Panc1 (cell line): Measurements from ENCODE around the gene SLC25A24. TPM values are rescaled to one million over a fixed set of nuclear protein-coding genes. Genes with fewer than 3 reads are reported as not detected.

Experiments
- ATAC-seq: fragments of 200-7000 bp; cut with Tn5 transposase; 2 replicates; pipeline ENCODE4 v1.9.1; 2020; ENCODE audit warnings: mild to moderate bottlenecking, moderate library complexity
- BruUV-seq: library from RNA; stranded (reverse); fragments of 400-500 nt; replicated peaks from 2 replicates; lab custom pipeline; 2021; lab: Mats Ljungman, UMichigan
- CTCF ChIA-PET: fragments of 300-600 bp; sonication (Branson Sonifier 250); formaldehyde crosslinking; loops from one replicate; lab custom pipeline; 2022; ENCODE audit warnings: antibody characterized with exemption; lab: Charles Lee
- POLR2A ChIA-PET: fragments of 300-600 bp; sonication (Branson Sonifier 250); formaldehyde crosslinking; loops from one replicate; lab custom pipeline; 2022; ENCODE audit warnings: antibody characterized with exemption; lab: Charles Lee
- DNase-seq: peaks from one replicate; pipeline ENCODE4 v3.0.0-alpha.2; 2010; ENCODE audit warnings: low read depth, low spot score
- H3K27ac ChIP-seq: 2 replicates; pipeline ENCODE4 v1.5.1; 2011; ENCODE audit warnings: mild to moderate bottlenecking, low read length, inconsistent platforms
- H3K27me3 ChIP-seq: fragments of 200-500 bp; sonication (Bioruptor generic); 2 replicates; pipeline ENCODE4 v1.6.0; 2014; ENCODE audit warnings: low read length, inconsistent platforms; ENCODE audit not compliant: control insufficient read depth, insufficient read depth
- H3K36me3 ChIP-seq: fragments of 200-500 bp; sonication (Bioruptor generic); 2 replicates; pipeline ENCODE4 v1.5.1; 2014; ENCODE audit warnings: inconsistent platforms, mild to moderate bottlenecking, low read length, moderate library complexity; ENCODE audit not compliant: control insufficient read depth, insufficient read depth
- H3K4me1 ChIP-seq: 2 replicates; pipeline ENCODE4 v1.5.1; 2011; ENCODE audit warnings: inconsistent platforms, mild to moderate bottlenecking, low read length, moderate library complexity; ENCODE audit not compliant: control insufficient read depth, insufficient read depth
- H3K4me3 ChIP-seq, 2 experiments: 2 replicates each; pipeline ENCODE4 v1.5.1; 2011 to 2012; ENCODE audit warnings: low read depth in 2 of 2, low read length in 2 of 2, mild to moderate bottlenecking in 2 of 2, inconsistent platforms in 1 of 2, moderate library complexity in 1 of 2
- H3K9me3 ChIP-seq: fragments of 200-500 bp; sonication (Bioruptor generic); 2 replicates; pipeline ENCODE4 v1.5.1; 2014; ENCODE audit warnings: low read depth, mild to moderate bottlenecking, inconsistent platforms, low read length, moderate library complexity; ENCODE audit not compliant: control insufficient read depth, insufficient read depth
- CTCF ChIP-seq: fragments of 450-650 bp; IDR thresholded peaks from 2 replicates; pipeline ENCODE4 v1.5.1; 2017; ENCODE audit warnings: mild to moderate bottlenecking
- POLR2AphosphoS5 ChIP-seq: IDR thresholded peaks from 2 replicates; pipeline ENCODE4 v1.6.1; 2012; ENCODE audit warnings: mild to moderate bottlenecking, low read depth, low read length, moderate library complexity
- REST ChIP-seq, 2 experiments: IDR thresholded peaks; 2 replicates each; pipeline ENCODE4 v1.6.1; 2011 to 2012; ENCODE audit warnings: low read depth in 2 of 2, control low read depth in 1 of 2, low read length in 1 of 2, mild to moderate bottlenecking in 1 of 2, moderate library complexity in 1 of 2; ENCODE audit not compliant: insufficient read depth in 1 of 2
- SIN3A ChIP-seq: IDR thresholded peaks from 2 replicates; pipeline ENCODE4 v1.6.1; 2012; ENCODE audit warnings: low read depth, mild to moderate bottlenecking, low read length, moderate library complexity, borderline replicate concordance; ENCODE audit not compliant: insufficient read depth
- TCF7L2 ChIP-seq: IDR thresholded peaks from 2 replicates; pipeline ENCODE4 v1.6.1; 2011; ENCODE audit warnings: mild to moderate bottlenecking, low read depth, low read length, inconsistent platforms
- in situ Hi-C: cut with HindIII; loops from 2 replicates; pipeline ENCODE4 v1.10.0; 2016; ENCODE audit warnings: low sequenced_read_pairs, low pct_unique_long_range_greater_than_20kb
- intact Hi-C: fragments of 100-400 bp; cut with micrococcal nuclease; formaldehyde crosslinking; loops from one replicate; pipeline ENCODE4 v1.10.0; 2022; ENCODE audit not compliant: unreplicated experiment
- total RNA-seq: library from RNA; stranded (reverse); gene quantifications from one replicate; pipeline ENCODE4 v1.2.1, GENCODE V29; 2021; ENCODE audit not compliant: unreplicated experiment

The SLC25A24 gene
- total RNA-seq, 1 experiment from 2014 or later: 31.8 TPM

- BruUV-seq: no TSS peak
- no peak overlapping the region for H3K4me3 ChIP-seq
- CTCF ChIA-PET: no interaction called here
- POLR2A ChIA-PET: no interaction called here
- TF ChIP-seq POLR2AphosphoS5 (no peak), REST (IDR thresholded peaks at IDR 0.05; ENCODE audit: insufficient read depth in 1 of 2, low read depth in 2 of 2, low read length in 1 of 2) (no peak), CTCF (no peak), SIN3A (no peak), TCF7L2 (no peak)
- intact Hi-C loops: no loop called here
- H3K9me3 ChIP-seq: no peaks in the 10 kb centered on the region
- no peaks in the 10 kb centered on the region for H3K36me3 ChIP-seq
- H3K27me3 ChIP-seq: no peaks in the 10 kb centered on the region
- H3K4me1 ChIP-seq: no peaks in the 10 kb centered on the region
- DNase-seq (no peak), ATAC-seq (no peak)
- in situ Hi-C loops: no loop called here
- H3K27ac ChIP-seq: no peak overlapping the region
Measured at GRCh38 chr1:108121358-108122143, 78.6 kb downstream of the SLC25A24 start.

- intact Hi-C loops: no loop called here
- CTCF ChIA-PET: no interaction called here
Measured at GRCh38 chr1:108120163-108120562, 80.0 kb downstream of the SLC25A24 start.

More at GRCh38 chr1:108120163-108120562, 80.0 kb downstream of the SLC25A24 start:
- Histone ChIP-seq H3K4me3 (no peak overlapping the region), H3K36me3 (no peaks in the 10 kb centered on the region), H3K4me1 (no peaks in the 10 kb centered on the region), H3K27ac (no peak overlapping the region), H3K9me3 (no peaks in the 10 kb centered on the region), H3K27me3 (no peaks in the 10 kb centered on the region)
- no peak for TF ChIP-seq TCF7L2
- TF ChIP-seq POLR2AphosphoS5: no peak
- no peak for TF ChIP-seq REST (IDR thresholded peaks at IDR 0.05; ENCODE audit: insufficient read depth in 1 of 2, low read depth in 2 of 2, low read length in 1 of 2)
- no peak for TF ChIP-seq SIN3A
- no peak for TF ChIP-seq CTCF
- POLR2A ChIA-PET: no interaction called here
- in situ Hi-C loops: no loop called here
- no TSS peak for BruUV-seq
- DNase-seq (no peak), ATAC-seq (no peak)
